ENCODE measurements around the gene GOLT1B. TPM values are rescaled to one million over a fixed set of nuclear protein-coding genes. Genes with fewer than 3 reads are reported as not detected.

Gene GOLT1B
- total RNA-seq, 3 donors from 2014 or later (not counting 1 experiment from before 2014, with no cell fraction given) = 30.9 to 38.0 (median 33.1) TPM

GRCh38 chr12:21528953-21529352, 27.4 kb downstream of the GOLT1B start:
- no peak overlapping the region for H3K4me3 ChIP-seq (ENCODE audit: low read length)
- H3K4me1 ChIP-seq (ENCODE audit: control insufficient read depth, insufficient read depth, low read length) = peaks cover 8% of the 10 kb centered on the region
- 87% methylated on average over 5 of the region's 5 CpGs for WGBS (ENCODE audit: insufficient coverage)
- peaks cover 33% of the 10 kb centered on the region for H3K27me3 ChIP-seq (ENCODE audit: control insufficient read depth, insufficient read depth, low read length)
- Mint-ChIP-seq H3K4me3 (no peak overlapping the region), H3K36me3 (no peaks in the 10 kb centered on the region), H3K27me3 (ENCODE audit: low read depth in 2 of 2) (peaks cover 46 to 79% of the 10 kb centered on the region in 2 donors), H3K9me3 (peaks cover 0 to 5% of the 10 kb centered on the region in 2 donors), H3K27ac (no peak overlapping the region), H3K4me1 (no peaks in the 10 kb centered on the region)
- ATAC-seq (no peak), DNase-seq (no peak)
- H3K27ac ChIP-seq (ENCODE audit: low read length) = no peak overlapping the region
- no peaks in the 10 kb centered on the region for H3K9me3 ChIP-seq (ENCODE audit: control insufficient read depth, insufficient read depth, low read length)
- no peaks in the 10 kb centered on the region for H3K36me3 ChIP-seq (ENCODE audit: control insufficient read depth, insufficient read depth, low read length)
- TF ChIP-seq CTCF (IDR thresholded peaks at IDR 0.05) = no peak
- intact Hi-C loops (cut with micrococcal nuclease) = no loop called here

GRCh38 chr12:21529456-21529855, 27.9 kb downstream of the GOLT1B start:
- no peak overlapping the region for H3K27ac Mint-ChIP-seq
- Histone ChIP-seq H3K27me3 (ENCODE audit: control insufficient read depth, insufficient read depth, low read length) (peaks cover 31% of the 10 kb centered on the region), H3K36me3 (ENCODE audit: control insufficient read depth, insufficient read depth, low read length) (no peaks in the 10 kb centered on the region), H3K4me3 (ENCODE audit: low read length) (no peak overlapping the region), H3K4me1 (ENCODE audit: control insufficient read depth, insufficient read depth, low read length) (peaks cover 8% of the 10 kb centered on the region), H3K9me3 (ENCODE audit: control insufficient read depth, insufficient read depth, low read length) (no peaks in the 10 kb centered on the region), H3K27ac (ENCODE audit: low read length) (no peak overlapping the region)
- DNase-seq = no peak
- H3K36me3 Mint-ChIP-seq = no peaks in the 10 kb centered on the region
- peaks cover 51 to 75% of the 10 kb centered on the region in 2 donors for H3K27me3 Mint-ChIP-seq (ENCODE audit: low read depth in 2 of 2)
- no peak overlapping the region for H3K4me3 Mint-ChIP-seq
- H3K4me1 Mint-ChIP-seq = no peaks in the 10 kb centered on the region
- H3K9me3 Mint-ChIP-seq = peaks cover 0 to 3% of the 10 kb centered on the region in 2 donors
- intact Hi-C loops (cut with micrococcal nuclease) = no loop called here
- ATAC-seq = no peak
- no peak for TF ChIP-seq CTCF (IDR thresholded peaks at IDR 0.05)
- whole genome bisulfite sequencing (ENCODE audit: insufficient coverage) = 85% methylated on average over 2 of the region's 2 CpGs

- H3K9me3 Mint-ChIP-seq = no peaks in the 10 kb centered on the region
- TF ChIP-seq CTCF (IDR thresholded peaks at IDR 0.05) = no peak
- Histone ChIP-seq H3K4me3 (ENCODE audit: low read length) (no peak overlapping the region), H3K27ac (ENCODE audit: low read length) (no peak overlapping the region), H3K36me3 (ENCODE audit: control insufficient read depth, insufficient read depth, low read length) (no peaks in the 10 kb centered on the region), H3K27me3 (ENCODE audit: control insufficient read depth, insufficient read depth, low read length) (no peaks in the 10 kb centered on the region), H3K9me3 (ENCODE audit: control insufficient read depth, insufficient read depth, low read length) (no peaks in the 10 kb centered on the region), H3K4me1 (ENCODE audit: control insufficient read depth, insufficient read depth, low read length) (no peaks in the 10 kb centered on the region)
- no peak overlapping the region for H3K4me3 Mint-ChIP-seq
- no peak overlapping the region for H3K27ac Mint-ChIP-seq
- DNase-seq (no peak), ATAC-seq (no peak)
- intact Hi-C loops (cut with micrococcal nuclease) = no loop called here
- H3K36me3 Mint-ChIP-seq = no peaks in the 10 kb centered on the region
- 86% methylated on average over 5 of the region's 5 CpGs for WGBS (ENCODE audit: insufficient coverage)
- no peaks in the 10 kb centered on the region for H3K4me1 Mint-ChIP-seq
- peaks cover 22 to 24% of the 10 kb centered on the region in 2 donors for H3K27me3 Mint-ChIP-seq (ENCODE audit: low read depth in 2 of 2)
These were observed 36.6 kb downstream of the GOLT1B start for GRCh38 chr12:21538061-21538653.

GRCh38 chr12:21539797-21540196, 38.2 kb downstream of the GOLT1B start:
- H3K4me1 Mint-ChIP-seq = no peaks in the 10 kb centered on the region
- no peak for TF ChIP-seq CTCF (IDR thresholded peaks at IDR 0.05)
- H3K27me3 ChIP-seq (ENCODE audit: control insufficient read depth, insufficient read depth, low read length) = no peaks in the 10 kb centered on the region
- no peak overlapping the region for H3K4me3 ChIP-seq (ENCODE audit: low read length)
- intact Hi-C loops (cut with micrococcal nuclease) = no loop called here
- ATAC-seq (no peak), DNase-seq (no peak)
- no peak overlapping the region for H3K27ac Mint-ChIP-seq
- no peaks in the 10 kb centered on the region for H3K36me3 ChIP-seq (ENCODE audit: control insufficient read depth, insufficient read depth, low read length)
- H3K9me3 ChIP-seq (ENCODE audit: control insufficient read depth, insufficient read depth, low read length) = no peaks in the 10 kb centered on the region
- peaks cover 14 to 34% of the 10 kb centered on the region in 2 donors for H3K27me3 Mint-ChIP-seq (ENCODE audit: low read depth in 2 of 2)
- no peak overlapping the region for H3K4me3 Mint-ChIP-seq
- no peaks in the 10 kb centered on the region for H3K4me1 ChIP-seq (ENCODE audit: control insufficient read depth, insufficient read depth, low read length)
- no peak overlapping the region for H3K27ac ChIP-seq (ENCODE audit: low read length)
- H3K36me3 Mint-ChIP-seq = no peaks in the 10 kb centered on the region
- no peaks in the 10 kb centered on the region for H3K9me3 Mint-ChIP-seq

Data from natural killer cell (primary cell).